Neural progenitor cell (in vitro differentiated cells): ENCODE results near the gene CDS2. TPM values are rescaled to one million over a fixed set of nuclear protein-coding genes. Genes with fewer than 3 reads are reported as not detected.
A peak's percentile ranks its signal among the peaks of the same experiment; 100 is the strongest.

Experiments
- DNase-seq: peaks from one replicate; pipeline ENCODE4 v3.0.0-alpha.2; 2016; ENCODE audit warnings: low spot score
- H2AFZ ChIP-seq: fragments of 200-600 bp; sonication (generic); replicated peaks from 2 replicates; pipeline ENCODE4 v1.6.1; 2016; ENCODE audit warnings: antibody characterized with exemption
- H3F3A ChIP-seq: fragments of 200-600 bp; sonication (generic); 2 replicates; pipeline ENCODE4 v1.6.1; 2016; ENCODE audit warnings: antibody characterized with exemption, low read depth
- H3K27ac ChIP-seq: fragments of 200-600 bp; sonication (generic); 2 replicates; pipeline ENCODE4 v1.5.1; 2016; ENCODE audit warnings: mild to moderate bottlenecking
- H3K27me3 ChIP-seq: fragments of 200-600 bp; sonication (generic); 2 replicates; pipeline ENCODE4 v1.6.1; 2016; ENCODE audit warnings: mild to moderate bottlenecking, moderate library complexity
- H3K36me3 ChIP-seq: fragments of 200-600 bp; sonication (generic); 2 replicates; pipeline ENCODE4 v1.5.1; 2016
- H3K4me1 ChIP-seq: fragments of 200-600 bp; sonication (generic); 2 replicates; pipeline ENCODE4 v1.6.1; 2016; ENCODE audit warnings: mixed run types
- H3K4me2 ChIP-seq: fragments of 200-600 bp; sonication (generic); 2 replicates; pipeline ENCODE4 v1.6.1; 2016
- H3K4me3 ChIP-seq: fragments of 200-600 bp; sonication (generic); 2 replicates; pipeline ENCODE4 v1.5.1; 2016
- H3K79me2 ChIP-seq: fragments of 200-600 bp; sonication (generic); 2 replicates; pipeline ENCODE4 v1.6.1; 2016; ENCODE audit warnings: low read depth
- H3K9ac ChIP-seq: fragments of 200-600 bp; sonication (generic); 2 replicates; pipeline ENCODE4 v1.6.1; 2016
- H3K9me3 ChIP-seq: fragments of 200-600 bp; sonication (generic); 2 replicates; pipeline ENCODE4 v1.5.1; 2016; ENCODE audit warnings: low read depth
- H4K20me1 ChIP-seq: fragments of 200-600 bp; sonication (generic); 2 replicates; pipeline ENCODE4 v1.6.1; 2016; ENCODE audit warnings: low read depth
- H3K27ac Mint-ChIP-seq: 3 replicates; pipeline ENCODE4 v1.8.0; 2021; ENCODE audit warnings: mixed read lengths
- H3K27me3 Mint-ChIP-seq: 2 replicates; pipeline ENCODE4 v1.8.0; 2022; ENCODE audit warnings: low read depth, mild to moderate bottlenecking, inconsistent platforms, moderate library complexity, mixed read lengths; ENCODE audit not compliant: insufficient read depth
- H3K36me3 Mint-ChIP-seq: 3 replicates; pipeline ENCODE4 v1.8.0; 2021; ENCODE audit warnings: mixed read lengths
- H3K4me1 Mint-ChIP-seq: 3 replicates; pipeline ENCODE4 v1.8.0; 2021; ENCODE audit warnings: mixed read lengths
- H3K4me3 Mint-ChIP-seq: 3 replicates; pipeline ENCODE4 v1.8.0; 2021; ENCODE audit warnings: mild to moderate bottlenecking, moderate library complexity, mixed read lengths
- H3K9me3 Mint-ChIP-seq: 3 replicates; pipeline ENCODE4 v1.8.0; 2020; ENCODE audit warnings: mixed read lengths
- CTCF ChIP-seq: fragments of 200-600 bp; sonication (generic); IDR thresholded peaks from 2 replicates; pipeline ENCODE4 v1.5.1; 2017; ENCODE audit warnings: antibody characterized with exemption, mild to moderate bottlenecking
- EZH2 ChIP-seq: fragments of 200-600 bp; sonication (generic); IDR thresholded peaks from 2 replicates; pipeline ENCODE4 v1.6.1; 2017; ENCODE audit warnings: antibody characterized with exemption, mild to moderate bottlenecking, moderate library complexity
- EZH2phosphoT487 ChIP-seq: fragments of 200-600 bp; sonication (generic); IDR thresholded peaks from 2 replicates; pipeline ENCODE4 v1.6.1; 2017; ENCODE audit warnings: antibody characterized with exemption
- total RNA-seq: library from RNA; depleted of rRNA; stranded (reverse); fragments of >200 nt; gene quantifications from 2 replicates; pipeline ENCODE4 v1.2.3, GENCODE V29; 2015; ENCODE audit warnings: low replicate concordance

The CDS2 gene
- total RNA-seq, 1 donor from 2014 or later, result 59.8 TPM

DNA sequence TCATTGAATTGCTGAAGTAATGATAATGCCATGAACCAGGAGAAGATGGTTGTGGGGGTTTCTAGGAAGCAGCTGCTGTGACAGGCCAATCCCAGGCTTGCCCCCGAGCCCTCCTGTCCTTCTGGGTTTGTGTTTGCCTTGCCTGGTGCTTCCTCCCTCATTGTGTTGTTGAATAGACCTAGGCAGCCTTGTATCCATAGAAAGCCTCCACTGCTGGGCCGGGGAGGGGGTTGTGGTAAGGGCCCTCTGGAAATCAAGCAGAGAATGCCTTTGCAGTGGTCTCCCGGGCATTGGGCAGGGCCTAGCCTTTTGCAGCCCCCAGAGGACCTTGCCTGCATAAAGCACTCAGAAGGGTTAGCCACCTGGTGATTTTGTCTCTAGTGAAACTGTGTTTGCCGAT is 69.3 kb downstream of the CDS2 start:
- H3F3A ChIP-seq, result peaks cover 25% of the 10 kb centered on the region
- peak overlapping the region; percentile 72 for H3K4me2 ChIP-seq
- Mint-ChIP-seq H3K27ac (no peak overlapping the region), H3K27me3 (no peaks in the 10 kb centered on the region), H3K4me3 (no peak overlapping the region), H3K4me1 (peaks cover 19% of the 10 kb centered on the region), H3K9me3 (no peaks in the 10 kb centered on the region), H3K36me3 (peaks cover 18% of the 10 kb centered on the region)
- peak overlapping the region; percentile 83 for H3K27ac ChIP-seq
- peaks cover 13% of the 10 kb centered on the region for H4K20me1 ChIP-seq
- H3K4me3 ChIP-seq, result peak overlapping the region; percentile 24
- H3K9me3 ChIP-seq, result no peaks in the 10 kb centered on the region
- H3K9ac ChIP-seq, result no peak overlapping the region
- no peaks in the 10 kb centered on the region for H3K27me3 ChIP-seq
- H3K79me2 ChIP-seq, result no peaks in the 10 kb centered on the region
- TF ChIP-seq EZH2 (no peak), CTCF (no peak), EZH2phosphoT487 (no peak)
- H3K4me1 ChIP-seq, result peaks cover 25% of the 10 kb centered on the region
- no peaks in the 10 kb centered on the region for H3K36me3 ChIP-seq
- DNase-seq, result peak; percentile 26
- no peak overlapping the region for H2AFZ ChIP-seq

- Histone ChIP-seq H3K27ac (no peak overlapping the region), H2AFZ (no peak overlapping the region), H3K4me1 (peaks cover 20% of the 10 kb centered on the region), H3K4me3 (no peak overlapping the region), H3K27me3 (no peaks in the 10 kb centered on the region), H3K36me3 (no peaks in the 10 kb centered on the region), H3K9me3 (no peaks in the 10 kb centered on the region), H3K9ac (no peak overlapping the region), H3K4me2 (no peak overlapping the region), H4K20me1 (peaks cover 13% of the 10 kb centered on the region), H3K79me2 (no peaks in the 10 kb centered on the region), H3F3A (peaks cover 19% of the 10 kb centered on the region)
- Mint-ChIP-seq H3K27me3 (no peaks in the 10 kb centered on the region), H3K27ac (no peak overlapping the region), H3K4me3 (no peak overlapping the region), H3K4me1 (peaks cover 15% of the 10 kb centered on the region), H3K36me3 (peaks cover 18% of the 10 kb centered on the region), H3K9me3 (no peaks in the 10 kb centered on the region)
- TF ChIP-seq CTCF (no peak), EZH2 (no peak), EZH2phosphoT487 (no peak)
- DNase-seq, result no peak
Measured at GRCh38 chr20:5197270-5197827, 70.5 kb downstream of the CDS2 start.

GRCh38 chr20:5197847-5198650 is 71.2 kb downstream of the CDS2 start:
- peaks cover 19% of the 10 kb centered on the region for H3K36me3 Mint-ChIP-seq
- no peak overlapping the region for H3K4me3 Mint-ChIP-seq

More at GRCh38 chr20:5197847-5198650, 71.2 kb downstream of the CDS2 start:
- no peak for DNase-seq
- Histone ChIP-seq H3K9me3 (no peaks in the 10 kb centered on the region), H3K27me3 (no peaks in the 10 kb centered on the region), H3F3A (peaks cover 19% of the 10 kb centered on the region), H3K79me2 (no peaks in the 10 kb centered on the region), H3K4me3 (no peak overlapping the region), H3K9ac (no peak overlapping the region), H4K20me1 (peaks cover 13% of the 10 kb centered on the region), H3K4me1 (peaks cover 20% of the 10 kb centered on the region), H3K36me3 (no peaks in the 10 kb centered on the region), H3K27ac (no peak overlapping the region), H3K4me2 (no peak overlapping the region), H2AFZ (no peak overlapping the region)
- H3K27me3 Mint-ChIP-seq, result no peaks in the 10 kb centered on the region
- no peak overlapping the region for H3K27ac Mint-ChIP-seq
- TF ChIP-seq EZH2 (no peak), CTCF (no peak), EZH2phosphoT487 (no peak)
- no peaks in the 10 kb centered on the region for H3K9me3 Mint-ChIP-seq
- peaks cover 15% of the 10 kb centered on the region for H3K4me1 Mint-ChIP-seq
